Calu3 (cell line): ENCODE measurements around the gene AARS1. TPM values are rescaled to one million over a fixed set of nuclear protein-coding genes. Genes with fewer than 3 reads are reported as not detected.
"Not testable (repeated sequence)": the region's sequence is repeated elsewhere in the genome, so short reads cannot be mapped to it uniquely, and the experiment has no call there.

ENCODE experiments used
- BruUV-seq: library from RNA; stranded (reverse); fragments of 400-500 nt; replicated peaks from 2 replicates; lab custom pipeline; 2021; lab: Mats Ljungman, UMichigan
- CTCF ChIA-PET: fragments of 300-600 bp; sonication (Branson Sonifier 250); formaldehyde crosslinking; loops from one replicate; lab custom pipeline; 2022; ENCODE audit warnings: antibody characterized with exemption; lab: Charles Lee
- DNase-seq: peaks from one replicate; pipeline ENCODE4 v3.0.0; 2022
- H3K27ac Mint-ChIP-seq: one replicate; pipeline ENCODE4 v1.8.0; 2022; ENCODE audit warnings: mixed read lengths; ENCODE audit not compliant: unreplicated experiment
- H3K27me3 Mint-ChIP-seq: one replicate; pipeline ENCODE4 v1.8.0; 2022; ENCODE audit warnings: mixed read lengths; ENCODE audit not compliant: unreplicated experiment
- H3K36me3 Mint-ChIP-seq: one replicate; pipeline ENCODE4 v1.8.0; 2022; ENCODE audit warnings: mild to moderate bottlenecking, moderate library complexity, mixed read lengths; ENCODE audit not compliant: insufficient read depth, unreplicated experiment
- H3K4me1 Mint-ChIP-seq: one replicate; pipeline ENCODE4 v1.8.0; 2022; ENCODE audit warnings: mild to moderate bottlenecking, low read depth, mixed read lengths; ENCODE audit not compliant: unreplicated experiment
- H3K4me3 Mint-ChIP-seq: one replicate; pipeline ENCODE4 v1.8.0; 2022; ENCODE audit warnings: mild to moderate bottlenecking, low read depth, moderate library complexity, mixed read lengths; ENCODE audit not compliant: unreplicated experiment
- H3K9me3 Mint-ChIP-seq: one replicate; pipeline ENCODE4 v1.8.0; 2022; ENCODE audit warnings: low read depth, mixed read lengths; ENCODE audit not compliant: unreplicated experiment
- CTCF ChIP-seq: fragments of 200-600 bp; IDR thresholded peaks from one replicate; pipeline ENCODE4 v1.8.0; 2022; ENCODE audit warnings: antibody characterized with exemption; ENCODE audit not compliant: unreplicated experiment
- intact Hi-C: fragments of 100-400 bp; cut with micrococcal nuclease; formaldehyde crosslinking; loops from one replicate; pipeline ENCODE4 v1.10.0; 2022; ENCODE audit not compliant: unreplicated experiment
- total RNA-seq: library from RNA; stranded (reverse); gene quantifications from 2 replicates; pipeline ENCODE4 v1.2.3, GENCODE V29; 2022

Gene AARS1
- total RNA-seq, 1 experiment from 2014 or later, result 261 TPM

- H3K36me3 Mint-ChIP-seq, result peaks cover 98% of the 10 kb centered on the region
- no peaks in the 10 kb centered on the region for H3K27me3 Mint-ChIP-seq
- DNase-seq, result peak; percentile 48
- no peak overlapping the region for H3K4me3 Mint-ChIP-seq
- BruUV-seq, result no TSS peak
- no peaks in the 10 kb centered on the region for H3K9me3 Mint-ChIP-seq
- peak; percentile 79 for TF ChIP-seq CTCF
- no peak overlapping the region for H3K27ac Mint-ChIP-seq
- CTCF ChIA-PET, result interaction anchor here (0.5 to 0.9 kb wide), 2 partner anchors 15 to 498 kb away, joined by 3 read pairs; no protein-coding TSS in a partner anchor
- no peaks in the 10 kb centered on the region for H3K4me1 Mint-ChIP-seq
- intact Hi-C loops, result no loop called here
Observed at GRCh38 chr16:70267516-70267915, 21.8 kb downstream of the AARS1 start.

- H3K9me3 Mint-ChIP-seq, CTCF ChIA-PET, DNase-seq, BruUV-seq, H3K4me1 Mint-ChIP-seq, H3K27me3 Mint-ChIP-seq, intact Hi-C loops, H3K4me3 Mint-ChIP-seq, H3K27ac Mint-ChIP-seq: not testable (repeated sequence)
- peaks cover 99% of the 10 kb centered on the region for H3K36me3 Mint-ChIP-seq
Observed at GRCh38 chr16:70259903-70260302, 29.4 kb downstream of the AARS1 start.

GRCh38 chr16:70258946-70259345 is 30.4 kb downstream of the AARS1 start:
- no TSS peak for BruUV-seq
- no peaks in the 10 kb centered on the region for H3K27me3 Mint-ChIP-seq
- DNase-seq, result no peak
- H3K9me3 Mint-ChIP-seq, result no peaks in the 10 kb centered on the region
- no peak for TF ChIP-seq CTCF
- CTCF ChIA-PET, result no interaction called here
- H3K4me3 Mint-ChIP-seq, result no peak overlapping the region
- H3K36me3 Mint-ChIP-seq, result peaks cover 99% of the 10 kb centered on the region
- intact Hi-C loops, result no loop called here
- no peak overlapping the region for H3K27ac Mint-ChIP-seq
- no peaks in the 10 kb centered on the region for H3K4me1 Mint-ChIP-seq

- BruUV-seq, result no TSS peak
- intact Hi-C loops, result no loop called here
- Mint-ChIP-seq H3K36me3 (peaks cover 98% of the 10 kb centered on the region), H3K9me3 (no peaks in the 10 kb centered on the region), H3K4me1 (no peaks in the 10 kb centered on the region), H3K27me3 (no peaks in the 10 kb centered on the region), H3K27ac (no peak overlapping the region), H3K4me3 (no peak overlapping the region)
- no peak for TF ChIP-seq CTCF
- CTCF ChIA-PET, result interaction anchor here (0.7 kb wide), 1 partner anchor 13 kb away, joined by 3 read pairs; no protein-coding TSS in a partner anchor
- no peak for DNase-seq
Observed at GRCh38 chr16:70258065-70258464, 31.2 kb downstream of the AARS1 start.

- H3K4me3 Mint-ChIP-seq, result no peak overlapping the region
- peaks cover 98% of the 10 kb centered on the region for H3K36me3 Mint-ChIP-seq
- no TSS peak for BruUV-seq
- intact Hi-C loops, result no loop called here
- DNase-seq, result no peak
- no peaks in the 10 kb centered on the region for H3K4me1 Mint-ChIP-seq
- CTCF ChIA-PET, result no interaction called here
- no peak for TF ChIP-seq CTCF
- no peak overlapping the region for H3K27ac Mint-ChIP-seq
- H3K27me3 Mint-ChIP-seq, result no peaks in the 10 kb centered on the region
- H3K9me3 Mint-ChIP-seq, result no peaks in the 10 kb centered on the region
Observed at GRCh38 chr16:70257391-70257790, 31.9 kb downstream of the AARS1 start.
